GM18951 (cell line): ENCODE measurements around the gene CACNA1C.

Experiments
- POLR2A ChIP-seq: IDR thresholded peaks from 4 replicates; pipeline ENCODE4 v1.6.1; 2011; ENCODE audit warnings: mild to moderate bottlenecking; ENCODE audit not compliant: insufficient read length, insufficient read depth; ENCODE audit errors: extremely low read depth
- in situ Hi-C: fragments of 300-500 bp; cut with MboI; formaldehyde crosslinking; loops from one replicate; pipeline ENCODE4 v1.12.0; 2022; ENCODE audit warnings: low sequenced_read_pairs, mixed read lengths, inconsistent platforms; ENCODE audit not compliant: unreplicated experiment

Gene CACNA1C

DNA sequence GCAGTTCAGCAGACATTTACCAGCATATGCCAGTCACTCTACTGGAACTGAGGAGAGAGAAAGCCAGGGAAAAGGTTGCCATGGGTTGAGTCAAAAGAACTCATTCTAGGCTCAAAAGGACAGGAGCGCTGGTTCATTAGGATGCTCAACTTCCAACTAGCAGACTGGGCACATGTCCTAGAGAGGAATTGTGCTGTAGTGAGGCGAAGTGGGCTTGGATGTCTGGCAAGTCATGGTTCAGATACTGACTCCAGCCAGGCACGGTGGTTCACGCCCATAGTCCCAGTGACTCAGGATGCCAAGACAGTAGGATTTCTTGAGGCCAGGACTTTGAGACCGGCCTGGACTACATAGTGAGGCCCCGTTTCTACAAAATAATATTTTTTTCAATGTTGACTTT is 281.5 kb downstream of the CACNA1C start:
- TF ChIP-seq POLR2A, result no peak
- in situ Hi-C loops, result no loop called here

GRCh38 chr12:2334689-2335088 is 281.9 kb downstream of the CACNA1C start:
- TF ChIP-seq POLR2A, result no peak
- in situ Hi-C loops, result no loop called here

DNA sequence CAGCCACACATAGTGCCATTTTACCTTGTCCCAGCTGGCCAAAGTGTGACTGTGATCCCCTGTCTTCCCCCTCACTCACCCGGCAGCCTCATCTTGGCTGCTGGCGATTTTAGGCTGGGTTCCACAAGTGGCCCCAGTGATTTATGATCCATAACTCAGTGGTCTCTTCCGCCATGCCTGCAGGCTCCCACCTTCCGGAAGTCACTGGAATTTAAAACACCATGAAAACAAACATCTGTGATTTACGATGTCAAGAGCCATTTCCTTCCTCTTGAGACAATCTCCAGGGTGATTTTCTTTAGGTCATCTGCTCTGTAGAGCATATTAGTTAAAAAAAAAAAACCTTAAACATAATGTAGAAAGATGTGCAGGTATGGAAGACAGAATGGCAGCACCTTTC is 282.3 kb downstream of the CACNA1C start:
- no peak for TF ChIP-seq POLR2A
- in situ Hi-C loops, result no loop called here

DNA sequence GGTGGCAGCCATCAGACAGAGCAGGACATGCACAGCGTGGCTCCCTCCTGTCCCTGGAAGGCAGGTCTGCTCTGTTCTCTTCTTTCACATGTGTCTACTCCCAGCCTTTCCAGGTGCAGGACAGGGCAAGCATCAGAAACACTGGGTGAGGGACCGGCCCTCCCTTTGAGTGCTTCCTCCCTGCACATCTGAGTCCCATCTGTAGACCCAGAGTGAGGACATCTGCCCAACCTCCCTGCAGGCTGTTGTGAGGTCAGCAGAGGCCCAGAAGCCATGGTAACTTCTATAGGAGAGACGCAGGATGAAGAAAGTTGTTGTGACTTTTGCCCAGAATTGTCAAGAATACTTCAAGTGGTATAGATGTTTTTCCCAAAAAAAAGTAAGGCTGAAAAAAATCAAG is 282.7 kb downstream of the CACNA1C start:
- TF ChIP-seq POLR2A, result no peak
- in situ Hi-C loops, result no loop called here

DNA sequence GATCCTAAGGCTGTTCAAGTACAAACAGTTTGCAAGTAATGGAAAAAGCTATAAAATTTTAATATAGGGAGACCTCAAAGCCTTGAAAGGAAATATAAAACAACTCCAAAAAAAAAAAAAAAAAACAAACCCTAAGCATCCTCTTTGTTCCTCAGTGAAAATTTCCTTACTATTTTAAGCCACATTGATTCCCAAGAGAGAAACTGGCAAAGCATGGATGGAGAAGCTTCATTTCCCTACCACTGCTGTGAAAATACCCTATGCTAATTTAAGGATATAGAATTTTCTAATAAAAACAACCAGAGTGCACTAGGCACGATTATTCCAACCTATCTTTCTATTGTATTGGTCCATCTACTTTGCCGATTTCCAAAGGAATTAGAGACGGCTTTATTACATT is 283.1 kb downstream of the CACNA1C start:
- in situ Hi-C loops, result no loop called here
- TF ChIP-seq POLR2A, result no peak

- in situ Hi-C loops, result no loop called here
- no peak for TF ChIP-seq POLR2A
These were observed 283.6 kb downstream of the CACNA1C start for GRCh38 chr12:2336409-2336829.

DNA sequence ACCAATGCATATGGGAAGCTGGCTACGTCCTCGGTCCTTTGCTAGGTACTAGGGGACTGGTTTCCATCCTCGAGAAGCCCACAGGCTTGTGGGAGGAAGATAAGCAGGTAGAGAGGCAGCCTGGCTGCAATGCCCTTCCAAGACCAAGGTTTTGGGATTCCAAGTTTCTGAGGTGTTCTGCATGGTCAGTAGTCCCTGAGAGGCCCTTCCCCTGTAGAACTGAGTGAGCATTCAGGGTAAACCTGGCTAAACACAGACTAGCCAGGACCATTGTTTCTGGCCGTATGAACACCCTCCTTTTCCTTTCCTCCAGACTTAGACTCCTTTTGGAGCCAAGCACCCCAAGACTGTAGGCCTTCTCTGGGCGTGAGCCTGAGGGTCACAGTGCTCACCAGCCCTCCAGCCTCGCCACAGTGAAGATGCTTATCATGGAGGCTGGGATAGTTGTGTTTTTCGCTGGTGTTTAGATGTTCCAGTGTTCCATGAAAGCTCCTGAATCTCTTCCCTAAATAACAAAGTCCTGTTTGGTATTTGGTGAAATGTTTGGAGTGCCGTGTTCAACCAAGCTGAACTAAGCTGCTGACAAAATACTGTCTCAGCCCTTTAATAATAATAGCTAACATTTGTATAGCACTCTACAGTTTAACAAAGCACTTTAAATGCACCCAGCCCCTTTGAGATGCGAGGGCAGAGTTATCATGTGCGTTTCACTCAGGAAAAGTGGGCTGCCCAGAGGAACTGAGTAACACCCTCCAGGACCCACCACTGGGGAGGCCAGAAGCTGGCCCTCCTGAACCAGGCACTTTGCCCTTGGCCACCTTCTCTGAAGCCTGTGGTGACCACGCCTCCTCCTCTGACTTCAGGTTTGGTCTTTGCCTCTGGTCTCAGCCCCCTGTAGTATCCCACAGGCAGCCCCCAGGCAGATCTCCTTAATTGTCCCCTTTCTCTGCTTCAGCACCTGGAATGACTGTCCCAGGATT is 284.5 kb downstream of the CACNA1C start:
- TF ChIP-seq POLR2A, result no peak

GRCh38 chr12:2338381-2338780 is 285.6 kb downstream of the CACNA1C start:
- TF ChIP-seq POLR2A, result no peak
- in situ Hi-C loops, result no loop called here

More for the DNA sequence above, 284.5 kb downstream of the CACNA1C start:
- in situ Hi-C loops, result no loop called here

- TF ChIP-seq POLR2A, result no peak
- in situ Hi-C loops, result no loop called here
These were observed 286.2 kb downstream of the CACNA1C start for GRCh38 chr12:2338991-2339431.

DNA sequence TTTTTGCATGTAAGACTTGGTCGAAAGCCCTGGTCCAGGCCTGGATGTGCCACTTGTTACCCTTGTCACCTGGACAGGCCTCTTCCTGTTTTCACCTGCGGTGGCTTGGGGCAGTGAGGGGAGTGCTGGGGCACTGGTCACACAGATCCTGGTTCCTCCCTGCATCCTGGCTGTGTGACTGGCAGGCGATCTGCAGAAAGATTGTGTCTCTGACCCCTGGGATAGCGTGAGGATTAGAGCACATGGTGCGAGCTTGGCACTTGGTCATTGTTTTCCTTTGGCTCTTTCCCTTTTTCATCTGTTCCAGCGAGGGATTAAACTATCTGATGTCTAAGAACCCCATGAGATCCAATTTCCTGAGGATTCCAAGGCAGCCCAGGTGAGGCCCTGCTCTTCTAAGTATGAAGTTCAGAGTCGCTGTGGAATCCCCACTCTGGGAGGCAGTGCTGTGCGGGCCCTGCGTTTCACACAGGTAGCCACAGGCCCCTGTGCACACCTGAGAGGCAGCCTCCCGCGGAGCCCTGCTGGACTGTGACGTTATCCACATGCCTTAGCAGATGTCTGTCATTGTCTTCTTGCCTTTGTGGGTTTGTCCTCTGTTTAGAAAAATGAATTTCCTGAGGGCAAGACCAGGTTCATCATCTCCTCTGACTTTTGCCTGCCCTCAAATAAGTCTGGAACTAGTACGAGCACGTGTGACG is 288.4 kb downstream of the CACNA1C start:
- TF ChIP-seq POLR2A, result no peak
- in situ Hi-C loops, result no loop called here

GRCh38 chr12:2341871-2342270 is 289.1 kb downstream of the CACNA1C start:
- in situ Hi-C loops, result no loop called here
- no peak for TF ChIP-seq POLR2A

DNA sequence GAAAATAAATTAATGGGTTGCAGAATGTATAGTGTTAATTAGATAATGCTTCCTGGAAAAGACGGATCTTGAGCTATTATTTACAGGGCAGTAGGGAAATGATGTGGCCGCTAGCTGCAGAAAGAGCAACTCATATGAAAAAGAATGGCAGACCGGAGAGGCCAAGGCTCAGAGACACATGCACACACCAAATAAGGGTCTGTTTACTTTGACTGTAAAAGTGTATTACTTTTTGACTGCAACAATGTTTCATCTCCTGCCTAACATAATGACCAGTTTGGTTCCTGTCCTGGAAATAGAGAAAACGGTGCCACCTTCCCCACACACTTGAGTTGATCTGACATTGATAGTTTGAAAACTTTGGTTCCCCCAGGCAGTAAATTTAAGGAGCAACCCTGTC is 290.9 kb downstream of the CACNA1C start:
- no peak for TF ChIP-seq POLR2A
- in situ Hi-C loops, result no loop called here

DNA sequence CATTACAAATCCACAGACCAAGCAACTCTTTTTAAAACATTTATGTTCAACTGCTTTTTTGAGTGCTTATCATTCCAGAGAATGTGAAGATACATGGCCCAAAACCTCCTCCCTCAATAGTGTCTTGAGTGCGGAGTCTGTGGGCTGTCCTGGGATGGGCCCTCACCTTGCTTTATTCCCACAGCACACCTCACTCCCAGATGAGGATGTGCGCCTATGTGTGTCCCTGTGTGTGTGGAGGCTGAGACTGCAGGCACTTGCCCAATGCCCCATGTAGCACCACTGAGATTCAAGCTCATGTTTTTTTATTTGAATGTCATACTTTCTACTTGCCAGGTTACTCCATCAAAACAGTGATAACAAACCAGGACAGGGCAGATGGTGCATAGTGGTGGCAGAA is 291.7 kb downstream of the CACNA1C start:
- in situ Hi-C loops, result no loop called here
- TF ChIP-seq POLR2A, result no peak

GRCh38 chr12:2344885-2345284 is 292.1 kb downstream of the CACNA1C start:
- TF ChIP-seq POLR2A, result no peak
- in situ Hi-C loops, result no loop called here
